Peyer's patch (tissue), 4 donors: ENCODE measurements around the gene COPS9.

Source experiments
- POLR2A ChIP-seq, 2 donors: fragments of 450-650 bp; IDR thresholded peaks; one replicate each; pipeline ENCODE4 v1.5.1; 2017; ENCODE audit warnings: antibody characterized with exemption in 2 of 2, mild to moderate bottlenecking in 2 of 2, moderate library complexity in 2 of 2
- TF ChIP-seq, protein P1 (sequence below), 6 experiments: fragments of 450-650 bp in 4 of 6; fragments of 200-600 bp in 2 of 6; sonication (generic) in 1 of 6; IDR thresholded peaks; one replicate each; pipeline ENCODE4 v1.5.1; 2017 to 2019; ENCODE audit warnings: antibody characterized with exemption in 6 of 6, mild to moderate bottlenecking in 3 of 6, moderate library complexity in 1 of 6

DNA sequence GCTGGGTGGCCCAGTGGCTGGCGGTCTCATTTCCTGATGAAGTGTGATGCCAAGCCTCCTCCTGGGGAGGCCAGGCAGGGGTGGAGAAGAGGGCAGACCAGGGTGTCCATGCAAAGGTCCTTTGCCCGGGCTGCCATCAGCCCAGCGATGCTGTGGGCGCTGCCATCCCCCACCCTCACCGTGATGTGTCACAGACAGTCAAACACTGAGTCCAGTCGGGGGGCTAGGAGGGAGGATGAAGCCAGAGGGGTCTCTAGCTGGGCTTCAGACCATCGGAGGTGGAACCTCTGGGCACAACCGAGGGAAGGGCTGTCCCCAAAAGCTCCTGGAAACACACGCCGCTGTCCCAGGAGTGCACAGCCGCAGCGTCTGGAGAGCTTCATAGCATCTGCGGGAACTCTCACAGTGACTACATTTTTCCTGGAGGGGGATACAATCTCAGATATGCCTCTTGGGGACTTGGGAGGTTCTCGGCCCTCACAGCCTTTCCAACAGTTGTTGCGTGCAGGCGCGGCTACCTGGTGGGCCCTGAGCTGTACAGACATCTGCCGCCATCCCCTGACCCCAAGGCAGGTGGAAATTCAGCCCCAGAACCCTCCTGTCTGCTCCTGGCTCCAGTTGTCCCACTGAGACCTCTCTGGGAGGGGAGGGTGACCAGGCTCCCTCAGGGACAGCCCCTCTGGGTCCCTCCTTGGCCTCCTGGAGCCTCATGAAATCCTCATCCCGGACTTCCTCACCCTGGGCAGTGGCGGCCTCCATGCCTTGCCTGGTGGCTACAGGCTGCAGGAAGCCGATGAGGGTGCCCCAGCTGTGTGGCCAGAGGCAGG is 30.9 kb upstream of the COPS9 start:
- no peak for TF ChIP-seq POLR2A (IDR thresholded peaks at IDR 0.05)
- TF ChIP-seq, protein P1, sequence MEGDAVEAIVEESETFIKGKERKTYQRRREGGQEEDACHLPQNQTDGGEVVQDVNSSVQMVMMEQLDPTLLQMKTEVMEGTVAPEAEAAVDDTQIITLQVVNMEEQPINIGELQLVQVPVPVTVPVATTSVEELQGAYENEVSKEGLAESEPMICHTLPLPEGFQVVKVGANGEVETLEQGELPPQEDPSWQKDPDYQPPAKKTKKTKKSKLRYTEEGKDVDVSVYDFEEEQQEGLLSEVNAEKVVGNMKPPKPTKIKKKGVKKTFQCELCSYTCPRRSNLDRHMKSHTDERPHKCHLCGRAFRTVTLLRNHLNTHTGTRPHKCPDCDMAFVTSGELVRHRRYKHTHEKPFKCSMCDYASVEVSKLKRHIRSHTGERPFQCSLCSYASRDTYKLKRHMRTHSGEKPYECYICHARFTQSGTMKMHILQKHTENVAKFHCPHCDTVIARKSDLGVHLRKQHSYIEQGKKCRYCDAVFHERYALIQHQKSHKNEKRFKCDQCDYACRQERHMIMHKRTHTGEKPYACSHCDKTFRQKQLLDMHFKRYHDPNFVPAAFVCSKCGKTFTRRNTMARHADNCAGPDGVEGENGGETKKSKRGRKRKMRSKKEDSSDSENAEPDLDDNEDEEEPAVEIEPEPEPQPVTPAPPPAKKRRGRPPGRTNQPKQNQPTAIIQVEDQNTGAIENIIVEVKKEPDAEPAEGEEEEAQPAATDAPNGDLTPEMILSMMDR (IDR thresholded peaks at IDR 0.05), result no peak
